PC-9 (cell line): ENCODE data around the gene LMBRD1. TPM values are rescaled to one million over a fixed set of nuclear protein-coding genes. Genes with fewer than 3 reads are reported as not detected.

Source experiments
- BruUV-seq: library from RNA; stranded (reverse); fragments of 400-500 nt; replicated peaks from 2 replicates; lab custom pipeline; 2021; lab: Mats Ljungman, UMichigan
- CTCF ChIA-PET: fragments of 300-600 bp; sonication (Branson Sonifier 250); formaldehyde crosslinking; loops from one replicate; lab custom pipeline; 2022; ENCODE audit warnings: antibody characterized with exemption; lab: Charles Lee
- POLR2A ChIA-PET: fragments of 300-600 bp; sonication (Branson Sonifier 250); formaldehyde crosslinking; loops from one replicate; lab custom pipeline; 2022; ENCODE audit warnings: antibody characterized with exemption; ENCODE audit not compliant: unreplicated experiment; lab: Charles Lee
- DNase-seq, 2 experiments: peaks; one replicate each; pipeline versions ENCODE4 v3.0.0 to v3.0.0-alpha.2; 2015 to 2022; ENCODE audit warnings: mixed read lengths in 1 of 2
- H2AFZ ChIP-seq: fragments of 200-600 bp; sonication (generic); 2 replicates; pipeline ENCODE4 v1.8.1; 2017; ENCODE audit warnings: antibody characterized with exemption
- H3F3A ChIP-seq: fragments of 200-600 bp; sonication (generic); 2 replicates; pipeline ENCODE4 v1.8.1; 2017; ENCODE audit warnings: antibody characterized with exemption, mild to moderate bottlenecking, low read depth; ENCODE audit not compliant: insufficient read depth
- H3K27ac ChIP-seq: fragments of 200-600 bp; sonication (generic); 2 replicates; pipeline ENCODE4 v1.6.1; 2016; ENCODE audit warnings: mixed run types
- H3K27me3 ChIP-seq: fragments of 200-600 bp; sonication (generic); 2 replicates; pipeline ENCODE4 v1.6.1; 2016; ENCODE audit warnings: low read depth, mixed run types; ENCODE audit not compliant: insufficient read depth
- H3K36me3 ChIP-seq: fragments of 200-600 bp; sonication (generic); 2 replicates; pipeline ENCODE4 v1.6.1; 2016; ENCODE audit warnings: low read depth, mixed run types
- H3K4me1 ChIP-seq: fragments of 200-600 bp; sonication (generic); replicated peaks from 2 replicates; pipeline ENCODE4 v1.6.1; 2016; ENCODE audit warnings: mixed run types; ENCODE audit not compliant: insufficient read depth
- H3K4me2 ChIP-seq: fragments of 200-600 bp; sonication (generic); 2 replicates; pipeline ENCODE4 v1.6.1; 2017; ENCODE audit warnings: mixed run types
- H3K4me3 ChIP-seq: fragments of 200-600 bp; sonication (generic); 2 replicates; pipeline ENCODE4 v1.6.1; 2016; ENCODE audit warnings: mixed run types
- H3K79me2 ChIP-seq: fragments of 200-600 bp; sonication (generic); 2 replicates; pipeline ENCODE4 v1.6.1; 2017; ENCODE audit warnings: low read depth, mixed run types
- H3K9me2 ChIP-seq: fragments of 200-600 bp; sonication (generic); 2 replicates; pipeline ENCODE4 v1.8.1; 2017; ENCODE audit warnings: mild to moderate bottlenecking; ENCODE audit not compliant: insufficient read depth
- H3K9me3 ChIP-seq: fragments of 200-600 bp; sonication (generic); 2 replicates; pipeline ENCODE4 v1.8.1; 2016; ENCODE audit warnings: low read depth; ENCODE audit not compliant: insufficient read depth
- H4K20me1 ChIP-seq: fragments of 200-600 bp; sonication (generic); 2 replicates; pipeline ENCODE4 v1.8.1; 2017; ENCODE audit not compliant: insufficient read depth
- CTCF ChIP-seq: fragments of 200-600 bp; sonication (generic); conservative IDR thresholded peaks from 2 replicates; pipeline ENCODE4 v1.6.1; 2017; ENCODE audit warnings: mixed run types, antibody characterized with exemption, mild to moderate bottlenecking, moderate library complexity
- EZH2 ChIP-seq: fragments of 200-600 bp; sonication (generic); IDR thresholded peaks from 2 replicates; pipeline ENCODE4 v1.8.0; 2017; ENCODE audit warnings: antibody characterized with exemption, low read depth
- intact Hi-C: fragments of 100-400 bp; cut with micrococcal nuclease; formaldehyde crosslinking; loops from one replicate; pipeline ENCODE4 v1.10.0; 2022; ENCODE audit not compliant: unreplicated experiment
- total RNA-seq: library from RNA; stranded (reverse); gene quantifications from 2 replicates; pipeline ENCODE4 v1.2.3, GENCODE V29; 2021

The LMBRD1 gene
- total RNA-seq, 1 experiment from 2014 or later, result 24.6 TPM

- H3K27me3 ChIP-seq, result no peaks in the 10 kb centered on the region
- DNase-seq, result no peak
- no peak overlapping the region for H3K27ac ChIP-seq
- H3K79me2 ChIP-seq, result no peaks in the 10 kb centered on the region
- H3K9me3 ChIP-seq, result no peaks in the 10 kb centered on the region
- H3F3A ChIP-seq, result no peaks in the 10 kb centered on the region
- intact Hi-C loops, result no loop called here
- POLR2A ChIA-PET, result no interaction called here
- H4K20me1 ChIP-seq, result no peaks in the 10 kb centered on the region
- CTCF ChIA-PET, result no interaction called here
- TF ChIP-seq EZH2 (no peak), CTCF (no peak)
- H2AFZ ChIP-seq, result no peak overlapping the region
- H3K4me3 ChIP-seq, result no peak overlapping the region
- no TSS peak for BruUV-seq
- no peak overlapping the region for H3K4me2 ChIP-seq
- H3K9me2 ChIP-seq, result no peaks in the 10 kb centered on the region
- H3K36me3 ChIP-seq, result no peaks in the 10 kb centered on the region
- H3K4me1 ChIP-seq, result no peaks in the 10 kb centered on the region
Measured at GRCh38 chr6:69627625-69628024, 169.2 kb downstream of the LMBRD1 start.

- ChIA-PET CTCF (no interaction called here), POLR2A (no interaction called here)
- Histone ChIP-seq H2AFZ (no peak overlapping the region), H3K4me3 (no peak overlapping the region), H3K9me3 (no peaks in the 10 kb centered on the region), H3K4me1 (no peaks in the 10 kb centered on the region), H3K9me2 (no peaks in the 10 kb centered on the region), H3K4me2 (no peak overlapping the region), H3K79me2 (no peaks in the 10 kb centered on the region), H3K27me3 (no peaks in the 10 kb centered on the region), H3K36me3 (no peaks in the 10 kb centered on the region), H4K20me1 (no peaks in the 10 kb centered on the region), H3F3A (no peaks in the 10 kb centered on the region), H3K27ac (no peak overlapping the region)
- DNase-seq, result no peak
- no TSS peak for BruUV-seq
- intact Hi-C loops, result no loop called here
- TF ChIP-seq CTCF (no peak), EZH2 (no peak)
Measured at GRCh38 chr6:69624944-69625343, 171.9 kb downstream of the LMBRD1 start.

Other genes with a start within 250 kb of the LMBRD1 start
- not detected in 2 replicates for gene COL19A1, start 69.5 kb upstream of the LMBRD1 start, total RNA-seq